ENCODE measurements around the gene TBC1D22A. TPM values are rescaled to one million over a fixed set of nuclear protein-coding genes. Genes with fewer than 3 reads are reported as not detected.

TBC1D22A gene
- total RNA-seq, 4 donors from 2014 or later, result 9.2 to 45.3 (median 22.8) TPM

DNA sequence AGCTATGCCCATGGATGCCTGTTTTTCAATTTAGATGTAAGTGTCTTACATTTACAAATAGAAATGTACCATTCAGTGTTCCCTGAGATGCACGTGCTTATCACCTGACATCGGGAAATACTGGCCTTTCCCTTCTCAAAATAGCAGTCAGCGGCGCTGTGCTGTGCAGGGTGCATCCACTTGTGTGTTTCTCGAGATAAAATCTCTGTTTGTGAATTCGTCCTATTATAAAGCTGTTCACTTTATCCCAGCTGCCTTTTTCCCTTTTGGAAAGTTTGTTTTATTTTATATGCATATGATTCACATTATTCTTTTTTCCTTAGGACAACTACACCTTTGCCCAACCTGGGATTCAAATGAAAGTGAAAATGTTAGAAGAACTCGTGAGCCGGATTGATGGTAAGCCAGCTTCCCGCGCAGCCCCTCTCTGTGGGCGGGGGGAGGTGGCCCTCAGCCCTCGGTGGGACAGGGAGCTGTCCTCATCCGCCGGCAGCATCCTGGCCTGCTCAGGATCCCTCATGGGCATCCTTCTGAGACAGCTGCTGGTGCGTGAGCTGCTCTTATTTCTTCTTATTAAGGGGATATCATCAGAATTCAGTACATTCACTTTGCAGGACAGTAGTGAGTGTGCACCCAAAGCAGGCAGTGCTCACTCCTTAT is 235.0 kb downstream of the TBC1D22A start:
- no peaks in the 10 kb centered on the region for H3K36me3 ChIP-seq
- intact Hi-C loops (cut with DNase I; ENCODE audit: low total_unique reads), result no loop called here
- H3K27me3 ChIP-seq, result no peaks in the 10 kb centered on the region
- no peak for TF ChIP-seq POLR2A (IDR thresholded peaks at IDR 0.05)
- TF ChIP-seq, protein P1, sequence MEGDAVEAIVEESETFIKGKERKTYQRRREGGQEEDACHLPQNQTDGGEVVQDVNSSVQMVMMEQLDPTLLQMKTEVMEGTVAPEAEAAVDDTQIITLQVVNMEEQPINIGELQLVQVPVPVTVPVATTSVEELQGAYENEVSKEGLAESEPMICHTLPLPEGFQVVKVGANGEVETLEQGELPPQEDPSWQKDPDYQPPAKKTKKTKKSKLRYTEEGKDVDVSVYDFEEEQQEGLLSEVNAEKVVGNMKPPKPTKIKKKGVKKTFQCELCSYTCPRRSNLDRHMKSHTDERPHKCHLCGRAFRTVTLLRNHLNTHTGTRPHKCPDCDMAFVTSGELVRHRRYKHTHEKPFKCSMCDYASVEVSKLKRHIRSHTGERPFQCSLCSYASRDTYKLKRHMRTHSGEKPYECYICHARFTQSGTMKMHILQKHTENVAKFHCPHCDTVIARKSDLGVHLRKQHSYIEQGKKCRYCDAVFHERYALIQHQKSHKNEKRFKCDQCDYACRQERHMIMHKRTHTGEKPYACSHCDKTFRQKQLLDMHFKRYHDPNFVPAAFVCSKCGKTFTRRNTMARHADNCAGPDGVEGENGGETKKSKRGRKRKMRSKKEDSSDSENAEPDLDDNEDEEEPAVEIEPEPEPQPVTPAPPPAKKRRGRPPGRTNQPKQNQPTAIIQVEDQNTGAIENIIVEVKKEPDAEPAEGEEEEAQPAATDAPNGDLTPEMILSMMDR (IDR thresholded peaks at IDR 0.05), result no peak
- DNase-seq, result no peak
- no peak overlapping the region for H3K27ac ChIP-seq
- H3K9me3 ChIP-seq, result no peaks in the 10 kb centered on the region
- no peak overlapping the region for H3K4me3 ChIP-seq
- no peaks in the 10 kb centered on the region for H3K4me1 ChIP-seq

DNA sequence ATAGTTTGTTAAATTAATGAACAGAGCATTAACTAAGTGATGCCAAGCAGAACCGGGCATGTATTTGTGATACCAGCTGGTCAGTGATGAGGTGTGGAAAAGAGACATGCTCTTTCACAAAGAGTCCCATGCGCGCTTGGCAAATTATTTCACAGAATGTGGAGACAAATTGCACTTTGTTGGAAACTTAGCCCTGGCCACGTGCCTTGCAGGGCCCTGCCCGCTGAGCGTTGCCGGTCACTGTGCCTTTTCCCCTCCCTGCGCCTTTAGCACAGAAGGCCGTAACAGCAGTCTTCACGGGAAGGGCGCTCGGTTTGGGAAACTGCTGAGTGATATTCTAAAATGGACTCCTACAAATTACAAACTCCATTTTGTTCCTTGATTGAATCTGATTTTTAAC is 235.9 kb downstream of the TBC1D22A start:
- H3K27ac ChIP-seq, result no peak overlapping the region
- no peak for DNase-seq
- no peaks in the 10 kb centered on the region for H3K36me3 ChIP-seq
- TF ChIP-seq POLR2A (IDR thresholded peaks at IDR 0.05), result no peak
- TF ChIP-seq, protein P1 (IDR thresholded peaks at IDR 0.05), result no peak
- no peaks in the 10 kb centered on the region for H3K4me1 ChIP-seq
- intact Hi-C loops (cut with DNase I; ENCODE audit: low total_unique reads), result no loop called here
- no peaks in the 10 kb centered on the region for H3K27me3 ChIP-seq
- H3K4me3 ChIP-seq, result no peak overlapping the region
- H3K9me3 ChIP-seq, result no peaks in the 10 kb centered on the region

DNA sequence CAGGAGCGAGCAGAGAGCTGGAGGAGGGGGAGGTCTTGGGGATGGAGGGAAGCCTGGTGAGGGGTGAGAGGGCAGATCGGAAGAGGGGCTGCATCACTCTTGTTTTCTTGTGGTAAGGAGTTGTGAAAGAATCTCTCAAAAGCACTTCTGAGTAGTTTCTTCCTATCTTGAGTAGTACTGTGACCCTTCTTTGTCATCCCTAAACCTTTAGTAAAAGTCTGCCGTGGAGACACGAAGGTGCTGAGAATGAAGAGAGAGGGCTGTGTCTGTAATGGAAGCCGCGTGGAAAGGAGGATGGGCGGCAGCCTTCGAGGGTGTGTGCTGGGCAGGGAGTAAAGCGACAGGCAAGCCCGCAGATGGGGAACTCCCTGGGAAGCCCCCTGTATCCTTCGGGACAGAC is 237.8 kb downstream of the TBC1D22A start:
- no peak overlapping the region for H3K4me3 ChIP-seq
- TF ChIP-seq POLR2A (IDR thresholded peaks at IDR 0.05), result no peak
- TF ChIP-seq, protein P1 (IDR thresholded peaks at IDR 0.05), result no peak
- H3K27ac ChIP-seq, result no peak overlapping the region
- intact Hi-C loops (cut with DNase I; ENCODE audit: low total_unique reads), result no loop called here
- no peaks in the 10 kb centered on the region for H3K4me1 ChIP-seq
- H3K9me3 ChIP-seq, result no peaks in the 10 kb centered on the region
- no peaks in the 10 kb centered on the region for H3K36me3 ChIP-seq
- DNase-seq, result no peak
- H3K27me3 ChIP-seq, result no peaks in the 10 kb centered on the region

DNA sequence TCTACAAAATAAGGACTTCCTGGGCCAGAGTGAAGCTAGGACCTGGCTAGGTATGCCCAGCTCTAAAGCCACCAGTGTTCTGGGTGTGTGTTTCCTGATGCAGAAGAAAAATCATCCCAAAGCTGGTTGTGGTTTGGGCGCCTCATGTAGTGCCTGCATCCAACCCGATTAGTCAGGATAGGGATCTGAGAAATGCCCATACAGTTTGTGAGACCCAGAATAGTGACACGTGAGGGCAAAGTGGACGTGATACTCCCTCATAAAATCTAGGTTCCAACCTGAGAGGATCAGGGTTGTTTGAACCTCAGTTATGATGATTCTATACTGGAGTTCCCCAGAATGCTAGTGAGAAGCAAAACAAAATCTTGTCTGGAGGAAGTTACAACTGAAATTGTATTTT is 238.4 kb downstream of the TBC1D22A start:
- H3K36me3 ChIP-seq, result no peaks in the 10 kb centered on the region
- no peak for DNase-seq
- H3K4me1 ChIP-seq, result no peaks in the 10 kb centered on the region
- TF ChIP-seq, protein P1 (IDR thresholded peaks at IDR 0.05), result no peak
- no peak for TF ChIP-seq POLR2A (IDR thresholded peaks at IDR 0.05)
- H3K27ac ChIP-seq, result no peak overlapping the region
- H3K9me3 ChIP-seq, result no peaks in the 10 kb centered on the region
- intact Hi-C loops (cut with DNase I; ENCODE audit: low total_unique reads), result no loop called here
- no peak overlapping the region for H3K4me3 ChIP-seq
- no peaks in the 10 kb centered on the region for H3K27me3 ChIP-seq

DNA sequence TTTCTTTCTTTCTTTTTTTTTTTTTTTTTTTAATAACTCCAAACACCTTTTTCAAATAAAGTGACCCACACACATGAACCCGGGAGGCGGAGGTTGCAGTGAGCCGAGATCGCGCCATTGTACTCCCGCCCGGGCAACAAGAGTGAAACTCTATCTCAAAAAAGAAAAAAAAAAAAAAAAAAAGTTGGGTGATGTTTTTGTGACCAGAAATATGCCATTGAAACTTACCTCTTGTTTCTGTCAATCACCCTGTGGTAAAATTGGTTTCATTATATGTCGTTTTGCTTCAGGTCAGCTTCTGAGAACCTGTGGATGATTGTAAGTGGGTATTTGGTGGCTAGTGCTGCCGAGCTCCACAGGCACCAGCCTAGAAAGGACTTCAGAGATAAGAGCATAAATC is 238.8 kb downstream of the TBC1D22A start:
- no peaks in the 10 kb centered on the region for H3K36me3 ChIP-seq
- H3K9me3 ChIP-seq, result no peaks in the 10 kb centered on the region
- no peak overlapping the region for H3K27ac ChIP-seq
- no peak for DNase-seq
- intact Hi-C loops (cut with DNase I; ENCODE audit: low total_unique reads), result no loop called here
- H3K4me3 ChIP-seq, result no peak overlapping the region
- no peaks in the 10 kb centered on the region for H3K4me1 ChIP-seq
- H3K27me3 ChIP-seq, result no peaks in the 10 kb centered on the region
- TF ChIP-seq, protein P1 (IDR thresholded peaks at IDR 0.05), result no peak
- TF ChIP-seq POLR2A (IDR thresholded peaks at IDR 0.05), result no peak
